Body of pancreas (tissue), 4 donors: ENCODE data around the gene SFXN1. TPM values are rescaled to one million over a fixed set of nuclear protein-coding genes. Genes with fewer than 3 reads are reported as not detected.

Source experiments
- ATAC-seq: fragments of 150-250 bp; one replicate; pipeline ENCODE4 v1.9.1; 2016
- DNase-seq, 4 donors: peaks; one replicate each; pipeline ENCODE4 v3.0.0-alpha.2; 2019
- H3K27ac ChIP-seq, 4 donors: fragments of 200-600 bp; sonication (generic); 1 replicate in 3 of 4; 2 replicates in 1 of 4; pipeline versions ENCODE4 v1.5.1 to v1.6.1; 2016 to 2019; ENCODE audit warnings: mild to moderate bottlenecking in 1 of 4, mixed read lengths in 1 of 4, moderate library complexity in 1 of 4
- H3K27me3 ChIP-seq, 2 donors: fragments of 200-600 bp; sonication (generic); one replicate each; pipeline ENCODE4 v1.6.0; 2016; ENCODE audit warnings: mild to moderate bottlenecking in 1 of 2
- H3K36me3 ChIP-seq, 2 donors: fragments of 200-600 bp; sonication (generic); replicated peaks in 1 of 2; 2 replicates each; pipeline ENCODE4 v1.5.1; 2016; ENCODE audit warnings: low read depth in 2 of 2; ENCODE audit not compliant: insufficient read depth in 1 of 2
- H3K4me1 ChIP-seq: fragments of 200-600 bp; sonication (generic); one replicate; pipeline ENCODE4 v1.6.0; 2016
- H3K4me3 ChIP-seq, 2 donors: fragments of 200-600 bp; sonication (generic); 1 replicate in 1 of 2; 2 replicates in 1 of 2; pipeline ENCODE4 v1.5.1; 2016 to 2019
- H3K9me3 ChIP-seq, 3 donors: fragments of 200-600 bp; sonication (generic); 1 replicate in 2 of 3; 2 replicates in 1 of 3; pipeline ENCODE4 v1.5.1; 2016
- CTCF ChIP-seq, 7 experiments: fragments of 450-650 bp in 4 of 7; fragments of 200-600 bp in 3 of 7; sonication (generic) in 3 of 7; IDR thresholded peaks; one replicate each; pipeline ENCODE4 v1.5.1; 2016 to 2019; ENCODE audit warnings: antibody characterized with exemption in 7 of 7
- POLR2A ChIP-seq, 3 donors: fragments of 450-650 bp; IDR thresholded peaks; one replicate each; pipeline ENCODE4 v1.6.1; 2016; ENCODE audit warnings: antibody characterized with exemption in 3 of 3, mild to moderate bottlenecking in 2 of 3
- WGBS, 2 donors: methylation state at CpG; one replicate each; pipeline ENCODE4 v1.1.5; 2017; 5-methylcytosine and 5-hydroxymethylcytosine counted together
- intact Hi-C: fragments of 100-400 bp; cut with DNase I; formaldehyde crosslinking; loops from one replicate; pipeline ENCODE4 v1.15.1; 2023
- total RNA-seq, 2 donors: library from RNA; depleted of rRNA; stranded (reverse); fragments of >200 nt; gene quantifications; one replicate each; pipeline ENCODE4 v1.1.0, GENCODE V29; 2016

The SFXN1 gene
- total RNA-seq, 2 donors from 2014 or later, result 11.7 to 29.3 TPM

- Histone ChIP-seq H3K4me1 (peaks cover 15% of the 10 kb centered on the region), H3K27ac (peak overlapping the region in 3 of 4 donors; percentile 54 to 71 (median 70)), H3K36me3 (no peaks in the 10 kb centered on the region), H3K9me3 (no peaks in the 10 kb centered on the region), H3K4me3 (peak overlapping the region; percentile 76 to 80), H3K27me3 (no peaks in the 10 kb centered on the region)
- 36 to 39% methylated on average over 12 to 13 of the region's 13 CpGs for WGBS, 2 donors
- intact Hi-C loops, result no loop called here
- peak in 2 of 4 donors; percentile 15 to 27 for DNase-seq
- TF ChIP-seq POLR2A (IDR thresholded peaks at IDR 0.05) (no peak), CTCF (IDR thresholded peaks at IDR 0.05) (no peak)
- peak; percentile 27 for ATAC-seq
Measured at GRCh38 chr5:175479125-175479881, 943 bp downstream of the SFXN1 start.

- no peaks in the 10 kb centered on the region for H3K36me3 ChIP-seq
- intact Hi-C loops, result no loop called here
- no peaks in the 10 kb centered on the region for H3K27me3 ChIP-seq
- DNase-seq (no peak), ATAC-seq (no peak)
- H3K4me1 ChIP-seq, result peaks cover 21% of the 10 kb centered on the region
- WGBS, 2 donors, result 95% methylated on average over 8 of the region's 8 CpGs
- no peak for TF ChIP-seq CTCF (IDR thresholded peaks at IDR 0.05)
- TF ChIP-seq POLR2A (IDR thresholded peaks at IDR 0.05), result no peak
- no peak overlapping the region for H3K4me3 ChIP-seq
- no peak overlapping the region for H3K27ac ChIP-seq
- no peaks in the 10 kb centered on the region for H3K9me3 ChIP-seq
Measured at GRCh38 chr5:175483337-175483736, 5.0 kb downstream of the SFXN1 start.

- Histone ChIP-seq H3K4me1 (peaks cover 18% of the 10 kb centered on the region), H3K4me3 (no peak overlapping the region), H3K27ac (no peak overlapping the region), H3K36me3 (no peaks in the 10 kb centered on the region), H3K27me3 (no peaks in the 10 kb centered on the region), H3K9me3 (no peaks in the 10 kb centered on the region)
- DNase-seq, result no peak
- TF ChIP-seq CTCF (IDR thresholded peaks at IDR 0.05) (no peak), POLR2A (IDR thresholded peaks at IDR 0.05) (no peak)
- WGBS, 2 donors, result 97 to 100% methylated on average over 10 to 26 of the region's 26 CpGs
- intact Hi-C loops, result no loop called here
- no peak for ATAC-seq
Measured at GRCh38 chr5:175484322-175484721, 6.0 kb downstream of the SFXN1 start.

GRCh38 chr5:175484829-175485228 lies 6.5 kb downstream of the SFXN1 start:
- no peaks in the 10 kb centered on the region for H3K9me3 ChIP-seq
- no peak overlapping the region for H3K27ac ChIP-seq
- TF ChIP-seq CTCF (IDR thresholded peaks at IDR 0.05) (no peak), POLR2A (IDR thresholded peaks at IDR 0.05) (no peak)
- intact Hi-C loops, result no loop called here
- H3K4me3 ChIP-seq, result no peak overlapping the region
- H3K27me3 ChIP-seq, result no peaks in the 10 kb centered on the region
- no peaks in the 10 kb centered on the region for H3K36me3 ChIP-seq
- DNase-seq (no peak), ATAC-seq (no peak)
- peaks cover 13% of the 10 kb centered on the region for H3K4me1 ChIP-seq
- WGBS, 2 donors, result 74 to 81% methylated on average over 4 of the region's 4 CpGs

GRCh38 chr5:175485631-175486030 lies 7.3 kb downstream of the SFXN1 start:
- intact Hi-C loops, result no loop called here
- Histone ChIP-seq H3K9me3 (no peaks in the 10 kb centered on the region), H3K4me3 (no peak overlapping the region), H3K27me3 (no peaks in the 10 kb centered on the region), H3K36me3 (no peaks in the 10 kb centered on the region), H3K27ac (no peak overlapping the region), H3K4me1 (peaks cover 11% of the 10 kb centered on the region)
- whole genome bisulfite sequencing, 2 donors, result 95 to 98% methylated on average over 6 of the region's 6 CpGs
- TF ChIP-seq CTCF (IDR thresholded peaks at IDR 0.05), result no peak
- ATAC-seq (no peak), DNase-seq (no peak)
